T-helper 17 cell (primary cell): ENCODE measurements around the gene GSDME. TPM values are rescaled to one million over a fixed set of nuclear protein-coding genes. Genes with fewer than 3 reads are reported as not detected.

Experiments used
- total RNA-seq, 4 donors: library from RNA in 2 of 4; stranded (reverse) in 2 of 4; gene quantifications; one replicate each; pipeline ENCODE4 v1.2.3 and lab custom pipeline; 2022 to 2026

GSDME gene
- total RNA-seq, 2 donors from 2014 or later: 0.75 TPM; not detected in 1

Other genes with a start within 250 kb of the GSDME start
- gene PALS2, start 184.0 kb downstream of the GSDME start, total RNA-seq: 10 to 100 TPM; 12.8 to 15.5 TPM
- gene OSBPL3, start 222.7 kb upstream of the GSDME start, total RNA-seq: 10 to 100 TPM; 54.8 to 54.9 TPM